Measurements from ENCODE around the gene SCRN1.

SCRN1 gene

GRCh38 chr7:30003098-30003497 lies 13.5 kb upstream of the SCRN1 start:
- no peak for DNase-seq (ENCODE audit: low read depth in 3 of 3)

GRCh38 chr7:30001998-30002397 lies 12.4 kb upstream of the SCRN1 start:
- DNase-seq (ENCODE audit: low read depth in 3 of 3), result no peak

GRCh38 chr7:29998489-29998888 lies 8.9 kb upstream of the SCRN1 start:
- DNase-seq (ENCODE audit: low read depth in 3 of 3), result no peak

- no peak for DNase-seq (ENCODE audit: low read depth in 3 of 3)
Measured at GRCh38 chr7:29996321-29996720, 6.7 kb upstream of the SCRN1 start.

- no peak for DNase-seq (ENCODE audit: low read depth in 3 of 3)
Measured at GRCh38 chr7:29995652-29996051, 6.1 kb upstream of the SCRN1 start.

GRCh38 chr7:29993140-29993539 lies 3.5 kb upstream of the SCRN1 start:
- no peak for DNase-seq (ENCODE audit: low read depth in 3 of 3)

- DNase-seq (ENCODE audit: low read depth in 3 of 3), result no peak
Measured at GRCh38 chr7:29991937-29992336, 2.3 kb upstream of the SCRN1 start.

GRCh38 chr7:29990931-29991330 lies 1.3 kb upstream of the SCRN1 start:
- no peak for DNase-seq (ENCODE audit: low read depth in 3 of 3)

- DNase-seq (ENCODE audit: low read depth in 3 of 3), result peak in 1 of 3 donors; percentile 16
Measured at GRCh38 chr7:29988424-29989256, 961 bp downstream of the SCRN1 start.

GRCh38 chr7:29987811-29988317 lies 1.7 kb downstream of the SCRN1 start:
- no peak for DNase-seq (ENCODE audit: low read depth in 3 of 3)

- DNase-seq (ENCODE audit: low read depth in 3 of 3), result no peak
Measured at GRCh38 chr7:29987083-29987482, 2.5 kb downstream of the SCRN1 start.

- DNase-seq (ENCODE audit: low read depth in 3 of 3), result no peak
Measured at GRCh38 chr7:29980151-29980550, 9.4 kb downstream of the SCRN1 start.

- DNase-seq (ENCODE audit: low read depth in 3 of 3), result no peak
Measured at GRCh38 chr7:29977886-29978651, 11.5 kb downstream of the SCRN1 start.

- DNase-seq (ENCODE audit: low read depth in 3 of 3), result no peak
Measured at GRCh38 chr7:29976673-29977415, 12.8 kb downstream of the SCRN1 start.

- DNase-seq (ENCODE audit: low read depth in 3 of 3), result no peak
Measured at GRCh38 chr7:29976266-29976665, 13.3 kb downstream of the SCRN1 start.

- no peak for DNase-seq (ENCODE audit: low read depth in 3 of 3)
Measured at GRCh38 chr7:29975561-29975960, 14.0 kb downstream of the SCRN1 start.

- no peak for DNase-seq (ENCODE audit: low read depth in 3 of 3)
Measured at GRCh38 chr7:29974286-29974685, 15.3 kb downstream of the SCRN1 start.

GRCh38 chr7:29972315-29972669 lies 17.3 kb downstream of the SCRN1 start:
- no peak for DNase-seq (ENCODE audit: low read depth in 3 of 3)

- DNase-seq (ENCODE audit: low read depth in 3 of 3), result no peak
Measured at GRCh38 chr7:29971566-29972314, 17.9 kb downstream of the SCRN1 start.

GRCh38 chr7:29970158-29970557 lies 19.4 kb downstream of the SCRN1 start:
- DNase-seq (ENCODE audit: low read depth in 3 of 3), result no peak

- no peak for DNase-seq (ENCODE audit: low read depth in 3 of 3)
Measured at GRCh38 chr7:29969738-29970137, 19.9 kb downstream of the SCRN1 start.
